ENCODE data around the gene PTRHD1.

DNA sequence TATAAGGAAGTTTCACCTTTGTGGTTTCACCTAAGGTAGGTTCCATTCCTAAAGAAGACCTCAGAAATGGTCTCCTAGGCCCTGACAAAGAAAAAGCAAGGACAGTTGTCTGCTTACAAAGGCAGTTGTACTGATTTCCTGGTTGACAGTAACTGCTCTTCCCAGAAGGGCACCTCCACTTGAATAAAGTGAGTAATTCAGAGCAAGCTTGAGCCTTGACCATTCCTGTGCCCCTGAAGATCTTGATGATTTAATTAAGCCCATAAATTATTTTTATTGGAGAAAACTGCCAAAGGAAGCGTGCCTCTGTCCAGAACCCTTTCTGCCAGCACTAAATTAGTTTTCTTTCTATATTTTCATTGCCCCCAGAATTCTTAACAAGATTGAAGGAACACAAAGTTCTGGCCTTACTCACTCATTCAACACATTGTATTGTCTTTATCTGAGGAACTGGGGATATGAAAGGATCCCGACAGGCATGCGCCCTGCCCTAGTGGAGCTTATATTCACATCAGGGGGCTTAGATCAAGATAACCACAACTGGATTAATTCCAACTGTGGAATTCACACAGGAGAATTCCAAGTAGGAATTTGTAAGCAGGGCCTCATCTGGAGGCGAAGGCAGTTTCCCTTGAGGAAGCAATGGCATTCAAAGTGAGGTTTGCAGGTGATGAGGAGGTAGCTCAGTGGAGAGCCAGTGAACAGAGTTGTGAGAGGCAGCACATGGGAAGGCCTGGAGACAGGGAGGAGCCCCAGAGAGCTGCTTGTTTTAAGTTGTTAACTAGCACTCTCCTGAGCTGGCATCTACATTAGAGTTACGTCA is 21.2 kb downstream of the PTRHD1 start:
- TF ChIP-seq, protein P1, sequence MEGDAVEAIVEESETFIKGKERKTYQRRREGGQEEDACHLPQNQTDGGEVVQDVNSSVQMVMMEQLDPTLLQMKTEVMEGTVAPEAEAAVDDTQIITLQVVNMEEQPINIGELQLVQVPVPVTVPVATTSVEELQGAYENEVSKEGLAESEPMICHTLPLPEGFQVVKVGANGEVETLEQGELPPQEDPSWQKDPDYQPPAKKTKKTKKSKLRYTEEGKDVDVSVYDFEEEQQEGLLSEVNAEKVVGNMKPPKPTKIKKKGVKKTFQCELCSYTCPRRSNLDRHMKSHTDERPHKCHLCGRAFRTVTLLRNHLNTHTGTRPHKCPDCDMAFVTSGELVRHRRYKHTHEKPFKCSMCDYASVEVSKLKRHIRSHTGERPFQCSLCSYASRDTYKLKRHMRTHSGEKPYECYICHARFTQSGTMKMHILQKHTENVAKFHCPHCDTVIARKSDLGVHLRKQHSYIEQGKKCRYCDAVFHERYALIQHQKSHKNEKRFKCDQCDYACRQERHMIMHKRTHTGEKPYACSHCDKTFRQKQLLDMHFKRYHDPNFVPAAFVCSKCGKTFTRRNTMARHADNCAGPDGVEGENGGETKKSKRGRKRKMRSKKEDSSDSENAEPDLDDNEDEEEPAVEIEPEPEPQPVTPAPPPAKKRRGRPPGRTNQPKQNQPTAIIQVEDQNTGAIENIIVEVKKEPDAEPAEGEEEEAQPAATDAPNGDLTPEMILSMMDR (IDR thresholded peaks at IDR 0.05) = no peak
- TF ChIP-seq POLR2A (IDR thresholded peaks at IDR 0.05) = no peak
